ENCODE results near the gene NF1.
"Not testable (repeated sequence)": the region's sequence is repeated elsewhere in the genome, so short reads cannot be mapped to it uniquely, and the experiment has no call there.

Gene NF1

DNA sequence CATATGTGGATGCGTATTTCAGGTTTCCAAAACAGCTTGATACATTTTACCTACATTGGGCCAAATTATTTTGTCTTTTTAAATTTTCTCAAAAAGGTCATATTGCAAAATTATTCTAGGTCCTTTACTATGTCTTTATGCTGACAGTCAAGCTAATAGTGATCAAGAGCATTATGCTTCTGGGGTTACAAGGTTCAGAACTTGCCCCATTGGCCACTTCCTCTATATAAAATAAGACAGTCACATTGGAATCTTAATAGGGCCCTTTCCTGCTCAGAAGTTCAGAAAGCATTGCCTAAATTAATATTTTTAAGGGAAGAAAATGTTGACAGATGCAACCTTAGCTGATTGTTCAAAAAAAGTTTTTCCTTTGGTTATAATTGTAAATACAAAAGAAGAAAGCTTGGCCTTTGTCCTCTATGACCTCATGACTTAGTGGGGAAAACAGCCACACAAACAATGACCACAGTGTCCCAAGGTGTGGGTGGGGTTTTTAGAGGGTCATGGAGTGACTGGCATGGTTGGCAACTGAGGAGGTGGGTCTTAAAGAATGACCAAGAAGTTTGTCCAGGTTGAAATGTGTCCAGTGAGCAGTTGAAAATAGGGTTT, 284.9 kb downstream of the NF1 start:
- TF ChIP-seq EZH2phosphoT487 (IDR thresholded peaks at IDR 0.05; ENCODE audit: low read depth) (no peak), CTCF (IDR thresholded peaks at IDR 0.05; ENCODE audit: low read depth, low read length) (no peak)
- Histone ChIP-seq H3K79me2 (ENCODE audit: low read length) (no peaks in the 10 kb centered on the region), H2AFZ (ENCODE audit: low read depth, low read length) (no peak overlapping the region), H3K27ac (ENCODE audit: low read length) (no peak overlapping the region), H3K4me2 (ENCODE audit: low read length) (no peak overlapping the region), H3K9ac (ENCODE audit: low read length) (no peak overlapping the region), H3K9me3 (ENCODE audit: insufficient read depth, low read length) (no peaks in the 10 kb centered on the region), H3K36me3 (replicated peaks; ENCODE audit: low read depth, low read length) (no peaks in the 10 kb centered on the region), H3K4me1 (ENCODE audit: low read length) (peaks cover 7% of the 10 kb centered on the region), H3K4me3 (ENCODE audit: low read length) (no peak overlapping the region), H4K20me1 (ENCODE audit: insufficient read depth, low read length) (no peaks in the 10 kb centered on the region), H3K27me3 (ENCODE audit: low read depth, low read length) (no peaks in the 10 kb centered on the region)

DNA sequence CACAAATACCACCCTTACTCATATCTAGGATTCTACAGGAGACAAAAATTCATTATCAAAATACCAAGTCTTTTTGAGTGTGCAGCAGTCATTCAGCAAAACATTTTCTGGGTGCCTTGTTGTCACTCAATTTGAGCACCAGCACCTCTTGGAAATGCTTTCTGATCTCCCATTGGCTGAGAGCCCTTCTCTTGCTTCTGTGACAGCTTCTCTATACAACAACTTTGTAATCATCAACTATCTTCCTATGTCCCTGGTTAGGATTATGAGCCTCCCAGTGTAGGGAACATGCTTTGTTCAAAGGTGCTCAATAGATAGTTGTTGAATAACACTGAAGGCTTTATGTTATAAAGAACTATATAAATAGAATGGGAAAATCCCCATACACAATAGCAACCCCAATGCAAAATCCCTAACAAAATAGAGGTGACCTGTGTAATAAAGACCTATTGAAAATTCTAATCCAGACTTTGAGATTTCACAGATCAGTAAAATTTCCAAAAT, 286.4 kb downstream of the NF1 start:
- H3K4me2 ChIP-seq (ENCODE audit: low read length): no peak overlapping the region
- no peaks in the 10 kb centered on the region for H3K36me3 ChIP-seq (replicated peaks; ENCODE audit: low read depth, low read length)
- peaks cover 7% of the 10 kb centered on the region for H3K4me1 ChIP-seq (ENCODE audit: low read length)
- TF ChIP-seq CTCF (IDR thresholded peaks at IDR 0.05; ENCODE audit: low read depth, low read length): no peak
- no peak for TF ChIP-seq EZH2phosphoT487 (IDR thresholded peaks at IDR 0.05; ENCODE audit: low read depth)
- H3K4me3 ChIP-seq (ENCODE audit: low read length): no peak overlapping the region
- no peaks in the 10 kb centered on the region for H3K9me3 ChIP-seq (ENCODE audit: insufficient read depth, low read length)
- H3K27ac ChIP-seq (ENCODE audit: low read length): no peak overlapping the region
- no peaks in the 10 kb centered on the region for H3K79me2 ChIP-seq (ENCODE audit: low read length)
- H3K27me3 ChIP-seq (ENCODE audit: low read depth, low read length): no peaks in the 10 kb centered on the region
- H4K20me1 ChIP-seq (ENCODE audit: insufficient read depth, low read length): no peaks in the 10 kb centered on the region
- no peak overlapping the region for H2AFZ ChIP-seq (ENCODE audit: low read depth, low read length)
- H3K9ac ChIP-seq (ENCODE audit: low read length): no peak overlapping the region

- H3K36me3 ChIP-seq (replicated peaks; ENCODE audit: low read depth, low read length); H3K9ac ChIP-seq (ENCODE audit: low read length); H3K27me3 ChIP-seq (ENCODE audit: low read depth, low read length); H2AFZ ChIP-seq (ENCODE audit: low read depth, low read length); H3K4me1 ChIP-seq (ENCODE audit: low read length); H3K79me2 ChIP-seq (ENCODE audit: low read length); H3K27ac ChIP-seq (ENCODE audit: low read length); H3K4me3 ChIP-seq (ENCODE audit: low read length); H3K4me2 ChIP-seq (ENCODE audit: low read length); H3K9me3 ChIP-seq (ENCODE audit: insufficient read depth, low read length); H4K20me1 ChIP-seq (ENCODE audit: insufficient read depth, low read length): not testable (repeated sequence)
Observed at GRCh38 chr17:31382668-31383275, 288.0 kb downstream of the NF1 start.

DNA sequence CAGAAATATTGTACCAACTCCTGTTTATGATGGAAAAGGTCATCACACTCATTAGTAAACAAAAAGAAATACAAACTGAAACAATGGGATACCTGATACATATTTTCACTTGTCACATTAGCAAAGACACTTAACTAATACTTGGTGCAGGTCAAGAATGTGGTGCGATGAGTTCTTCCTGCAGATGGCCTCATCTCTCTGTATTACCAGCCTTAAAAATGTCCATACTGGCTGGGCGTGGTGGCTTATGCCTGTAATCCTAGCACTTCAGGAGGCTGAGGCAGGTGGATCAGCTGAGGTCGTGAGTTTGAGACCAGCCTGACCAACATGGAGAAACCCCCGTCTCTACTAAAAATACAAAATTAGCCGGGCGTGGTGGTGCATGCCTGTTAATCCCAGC, 288.7 kb downstream of the NF1 start:
- not testable (repeated sequence) for H3K79me2 ChIP-seq (ENCODE audit: low read length); H3K27me3 ChIP-seq (ENCODE audit: low read depth, low read length); H3K4me1 ChIP-seq (ENCODE audit: low read length); H4K20me1 ChIP-seq (ENCODE audit: insufficient read depth, low read length); H3K27ac ChIP-seq (ENCODE audit: low read length); H3K9me3 ChIP-seq (ENCODE audit: insufficient read depth, low read length); H2AFZ ChIP-seq (ENCODE audit: low read depth, low read length); H3K4me2 ChIP-seq (ENCODE audit: low read length); H3K4me3 ChIP-seq (ENCODE audit: low read length); H3K9ac ChIP-seq (ENCODE audit: low read length); H3K36me3 ChIP-seq (replicated peaks; ENCODE audit: low read depth, low read length)

- Histone ChIP-seq H3K4me1 (ENCODE audit: low read length) (no peaks in the 10 kb centered on the region), H3K79me2 (ENCODE audit: low read length) (no peaks in the 10 kb centered on the region), H3K27ac (ENCODE audit: low read length) (no peak overlapping the region), H3K4me3 (ENCODE audit: low read length) (no peak overlapping the region), H3K27me3 (ENCODE audit: low read depth, low read length) (no peaks in the 10 kb centered on the region), H3K9ac (ENCODE audit: low read length) (no peak overlapping the region), H3K9me3 (ENCODE audit: insufficient read depth, low read length) (no peaks in the 10 kb centered on the region), H4K20me1 (ENCODE audit: insufficient read depth, low read length) (no peaks in the 10 kb centered on the region), H3K36me3 (replicated peaks; ENCODE audit: low read depth, low read length) (no peaks in the 10 kb centered on the region), H3K4me2 (ENCODE audit: low read length) (no peak overlapping the region), H2AFZ (ENCODE audit: low read depth, low read length) (no peak overlapping the region)
- TF ChIP-seq CTCF (IDR thresholded peaks at IDR 0.05; ENCODE audit: low read depth, low read length) (no peak), EZH2phosphoT487 (IDR thresholded peaks at IDR 0.05; ENCODE audit: low read depth) (no peak)
Observed at GRCh38 chr17:31385428-31386285, 290.9 kb downstream of the NF1 start.

Measured in OCI-LY3 (cell line).